Right atrium auricular region (tissue), 2 donors: ENCODE data around the gene FUT7. TPM values are rescaled to one million over a fixed set of nuclear protein-coding genes. Genes with fewer than 3 reads are reported as not detected.

ENCODE experiments used
- DNase-seq: peaks from one replicate; pipeline ENCODE4 v3.0.0-alpha.2; 2019; ENCODE audit warnings: low spot score
- H3K27ac ChIP-seq, 2 donors: fragments of 200-600 bp; sonication (generic); 1 replicate in 1 of 2; 2 replicates in 1 of 2; pipeline ENCODE4 v1.5.1; 2016 to 2019
- H3K27me3 ChIP-seq, 2 donors: fragments of 200-600 bp; sonication (generic); one replicate each; pipeline versions ENCODE4 v1.5.1 to v1.6.0; 2017 to 2019
- H3K36me3 ChIP-seq: fragments of 200-600 bp; sonication (generic); one replicate; pipeline ENCODE4 v1.5.1; 2016
- H3K4me1 ChIP-seq, 2 donors: fragments of 200-600 bp; sonication (generic); one replicate each; pipeline versions ENCODE4 v1.5.1 to v1.6.0; 2017 to 2019
- H3K4me3 ChIP-seq, 2 donors: fragments of 200-600 bp; sonication (generic); 1 replicate in 1 of 2; 2 replicates in 1 of 2; pipeline ENCODE4 v1.5.1; 2017 to 2019; ENCODE audit warnings: mild to moderate bottlenecking in 1 of 2, moderate library complexity in 1 of 2
- H3K9me3 ChIP-seq, 2 donors: fragments of 200-600 bp; sonication (generic); one replicate each; pipeline ENCODE4 v1.5.1; 2019
- CTCF ChIP-seq, 2 donors: fragments of 200-600 bp; sonication (generic); IDR thresholded peaks; one replicate each; pipeline ENCODE4 v1.5.1; 2019; ENCODE audit warnings: antibody characterized with exemption in 2 of 2
- total RNA-seq, 2 donors: library from RNA; depleted of rRNA; stranded (reverse); fragments of >200 nt; gene quantifications; one replicate each; pipeline ENCODE4 v1.1.0, GENCODE V29; 2016

FUT7 gene
- total RNA-seq, 2 donors from 2014 or later, result 0.28 TPM; not detected in 1

DNA sequence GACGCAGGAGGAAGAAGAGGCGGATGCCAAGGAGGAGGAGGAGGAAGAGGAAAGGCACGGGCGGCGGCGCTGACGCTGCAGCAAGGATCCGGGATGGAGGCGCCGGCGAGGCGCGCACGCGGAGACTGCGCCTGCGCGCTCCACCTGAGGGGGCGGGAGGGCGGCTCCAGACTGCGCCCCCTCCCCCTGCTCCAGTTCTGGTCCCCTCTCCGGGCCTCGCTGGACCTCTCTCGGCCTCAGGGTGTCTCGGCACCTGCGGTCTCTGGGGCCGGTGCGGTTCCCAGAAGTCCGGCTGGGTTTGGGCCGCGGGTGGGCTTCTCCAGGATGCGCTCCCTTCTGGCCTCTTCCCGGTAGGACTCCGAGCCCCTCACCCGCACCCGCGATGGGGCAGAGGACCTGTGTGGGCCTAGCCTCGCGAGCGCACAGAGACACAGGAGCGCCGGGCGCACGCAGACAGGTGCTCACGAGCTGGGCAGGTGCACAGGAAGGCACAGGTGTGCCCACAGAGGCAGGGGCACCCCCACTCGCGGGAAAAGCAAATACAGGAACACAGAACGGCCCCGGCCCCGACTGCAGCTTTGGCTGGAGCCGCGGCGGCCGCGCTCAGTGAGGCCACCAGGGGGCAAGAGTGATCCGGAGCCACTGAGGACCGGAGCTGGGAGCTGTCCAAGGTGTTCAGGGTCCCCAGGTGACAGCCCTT lies 14.3 kb upstream of the FUT7 start, which contains the start of gene NPDC1:
Gene NPDC1 (minus strand): TSS at position 90 of the 700 bp plus-strand sequence. CDS start 188 bp downstream, outside the sequence.
- H3K27ac ChIP-seq, result peak within 1 kb of the TSS; percentile 67 to 77
- DNase-seq, result peak; percentile 80
- H3K4me1 ChIP-seq, result peaks cover 0 to 53% of the 10 kb centered on the region in 2 donors
- H3K4me3 ChIP-seq, result peak within 1 kb of the TSS; percentile 49 to 60
- peaks cover 0 to 12% of the 10 kb centered on the region in 2 donors for H3K27me3 ChIP-seq
- TF ChIP-seq CTCF (IDR thresholded peaks at IDR 0.05), result peak; percentile 87 to 93
- no peaks in the 10 kb centered on the region for H3K36me3 ChIP-seq
- H3K9me3 ChIP-seq, result no peaks in the 10 kb centered on the region

DNA sequence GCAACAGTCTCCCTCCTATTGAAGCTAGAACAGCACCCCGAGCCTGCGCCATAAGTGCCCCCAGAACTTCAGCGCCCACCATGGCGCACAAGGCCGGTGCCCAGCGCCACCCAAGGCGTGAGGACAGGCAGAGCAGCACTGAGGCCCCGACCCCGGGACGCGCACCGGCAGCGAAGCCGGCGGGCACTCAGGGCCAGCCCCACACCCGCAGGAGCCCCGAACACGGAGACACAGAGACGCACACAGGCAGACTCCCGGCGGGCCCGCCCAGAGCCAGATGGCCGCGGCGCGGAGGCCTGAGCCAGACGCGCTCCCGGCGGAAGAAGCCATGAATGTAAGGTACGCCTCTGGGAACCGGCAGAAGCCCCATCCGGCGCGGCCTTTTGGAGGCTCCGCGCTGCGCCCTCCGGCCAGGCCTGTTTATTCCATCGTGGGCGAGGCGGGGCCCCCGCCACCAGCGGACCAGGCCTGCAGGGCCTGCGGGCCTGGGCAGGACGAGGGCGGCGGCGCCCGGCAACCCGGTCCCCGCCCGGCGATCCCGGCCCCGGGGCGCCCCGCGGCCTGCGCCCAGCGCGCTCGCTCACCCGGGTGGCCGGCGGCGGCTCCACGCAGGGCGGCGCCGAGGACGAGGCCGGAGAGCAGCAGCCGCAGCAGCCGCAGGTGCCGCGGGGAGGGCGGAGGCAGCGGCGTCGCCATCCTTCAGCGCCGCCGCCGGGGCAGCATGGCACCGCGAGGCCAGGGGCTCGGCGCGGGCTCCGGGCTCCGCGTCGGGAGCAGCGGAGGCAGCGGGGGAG lies 13.6 kb upstream of the FUT7 start:
- Histone ChIP-seq H3K27me3 (peaks cover 0 to 12% of the 10 kb centered on the region in 2 donors), H3K27ac (peak overlapping the region; percentile 67 to 77), H3K9me3 (no peaks in the 10 kb centered on the region), H3K36me3 (peaks cover 4% of the 10 kb centered on the region), H3K4me3 (peak overlapping the region; percentile 49 to 60), H3K4me1 (peaks cover 0 to 53% of the 10 kb centered on the region in 2 donors)
- no peak for DNase-seq
- TF ChIP-seq CTCF (IDR thresholded peaks at IDR 0.05), result no peak

GRCh38 chr9:137044502-137045177 lies 12.8 kb upstream of the FUT7 start:
- peaks cover 0 to 53% of the 10 kb centered on the region in 2 donors for H3K4me1 ChIP-seq
- peaks cover 12% of the 10 kb centered on the region for H3K36me3 ChIP-seq
- TF ChIP-seq CTCF (IDR thresholded peaks at IDR 0.05), result no peak
- H3K9me3 ChIP-seq, result no peaks in the 10 kb centered on the region
- DNase-seq, result no peak
- peaks cover 0 to 10% of the 10 kb centered on the region in 2 donors for H3K27me3 ChIP-seq
- peak overlapping the region; percentile 58 to 77 for H3K27ac ChIP-seq
- peak overlapping the region; percentile 49 to 60 for H3K4me3 ChIP-seq

DNA sequence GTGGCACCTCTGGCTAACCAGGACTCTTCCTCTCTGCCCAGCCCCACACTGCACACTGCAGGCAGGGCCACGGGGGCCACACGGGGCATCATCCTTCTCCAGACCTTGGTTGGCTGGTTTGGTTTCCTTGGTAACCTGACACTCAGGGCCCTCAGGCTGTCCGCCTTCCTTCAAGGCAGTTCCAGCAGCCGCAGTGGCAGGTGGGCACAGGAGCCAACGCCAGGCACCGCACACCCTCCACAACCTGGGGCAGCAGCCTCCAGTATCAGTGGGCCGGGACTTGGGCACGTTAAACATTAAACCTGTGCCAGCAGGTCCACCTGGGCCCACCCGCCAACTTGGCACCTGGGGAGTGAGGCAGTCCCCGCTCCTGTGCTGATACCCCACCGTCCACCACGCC lies 12.1 kb upstream of the FUT7 start:
- H3K9me3 ChIP-seq, result no peaks in the 10 kb centered on the region
- H3K4me1 ChIP-seq, result peaks cover 0 to 51% of the 10 kb centered on the region in 2 donors
- no peak for DNase-seq
- peak overlapping the region; percentile 49 to 60 for H3K4me3 ChIP-seq
- peak overlapping the region; percentile 58 to 73 for H3K27ac ChIP-seq
- no peak for TF ChIP-seq CTCF (IDR thresholded peaks at IDR 0.05)
- peaks cover 18% of the 10 kb centered on the region for H3K36me3 ChIP-seq
- peaks cover 0 to 4% of the 10 kb centered on the region in 2 donors for H3K27me3 ChIP-seq

DNA sequence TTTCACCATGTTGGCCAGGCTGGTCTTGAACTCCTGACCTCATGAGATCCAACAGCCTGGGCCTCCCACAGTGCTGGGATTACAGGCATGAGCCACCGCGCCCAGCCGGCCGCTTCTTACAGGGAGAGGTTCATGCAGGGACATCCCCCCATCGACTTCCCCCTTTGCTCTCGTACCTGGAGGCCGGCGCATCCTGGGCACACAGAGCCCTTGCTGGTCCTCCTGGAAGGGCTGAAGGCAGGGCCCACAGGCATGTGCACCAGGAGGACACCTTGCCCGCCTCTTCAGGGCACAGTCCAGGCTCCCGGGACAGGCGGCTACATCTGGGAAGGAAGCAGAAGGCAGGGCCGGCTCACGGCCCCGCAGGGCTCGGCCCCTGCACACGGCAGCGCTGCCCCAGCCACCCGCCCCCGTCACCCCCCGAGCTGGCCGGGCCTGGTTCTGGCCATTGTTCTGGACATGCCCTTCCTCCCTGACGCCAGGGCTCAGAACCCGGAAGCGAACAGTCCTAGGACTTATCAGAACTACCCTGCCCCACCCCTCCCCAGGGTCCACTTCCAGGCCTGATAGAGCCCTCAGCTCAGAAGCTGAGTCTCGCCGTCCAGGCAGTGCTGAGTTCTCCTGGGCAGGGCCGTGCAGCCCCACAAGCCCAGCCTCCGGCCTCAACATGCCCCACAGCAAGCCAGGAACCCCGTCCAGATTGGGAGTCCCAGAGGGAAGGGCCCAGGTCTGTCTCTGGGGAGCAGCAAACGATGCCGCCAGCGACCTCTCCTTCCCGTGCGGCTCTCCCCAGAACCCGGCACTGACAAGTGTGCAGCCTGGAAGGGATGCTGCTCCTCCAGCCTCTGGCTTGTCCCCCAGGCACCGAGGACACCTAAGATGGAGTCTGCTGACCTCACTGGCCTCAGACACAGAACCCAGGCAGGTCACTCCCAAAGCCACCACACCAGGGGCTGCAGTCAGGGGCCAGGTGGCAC lies 11.2 kb upstream of the FUT7 start:
- peaks cover 23% of the 10 kb centered on the region for H3K36me3 ChIP-seq
- H3K4me1 ChIP-seq, result peaks cover 0 to 44% of the 10 kb centered on the region in 2 donors
- no peaks in the 10 kb centered on the region for H3K9me3 ChIP-seq
- peak overlapping the region; percentile 58 to 73 for H3K27ac ChIP-seq
- peak overlapping the region; percentile 14 to 60 for H3K4me3 ChIP-seq
- H3K27me3 ChIP-seq, result no peaks in the 10 kb centered on the region
- peak; percentile 80 for DNase-seq
- TF ChIP-seq CTCF (IDR thresholded peaks at IDR 0.05), result no peak
